NCI-H2227 (cell line): ENCODE data around the gene MBTPS1.

Experiments
- DNase-seq: peaks from one replicate; lab custom pipeline; 2025; ENCODE audit not compliant: unreplicated experiment; lab: John Stamatoyannopoulos, UW

The MBTPS1 gene

GRCh38 chr16:84104231-84104630, 12.5 kb downstream of the MBTPS1 start:
- no peak for DNase-seq

GRCh38 chr16:84103678-84104077, 13.1 kb downstream of the MBTPS1 start:
- DNase-seq = no peak

- DNase-seq = no peak
Measured at GRCh38 chr16:84098939-84099338, 17.8 kb downstream of the MBTPS1 start.

- no peak for DNase-seq
Measured at GRCh38 chr16:84096447-84097005, 20.2 kb downstream of the MBTPS1 start.

- DNase-seq = no peak
Measured at GRCh38 chr16:84095466-84095865, 21.3 kb downstream of the MBTPS1 start.

- DNase-seq = no peak
Measured at GRCh38 chr16:84093879-84094270, 22.9 kb downstream of the MBTPS1 start.

DNA sequence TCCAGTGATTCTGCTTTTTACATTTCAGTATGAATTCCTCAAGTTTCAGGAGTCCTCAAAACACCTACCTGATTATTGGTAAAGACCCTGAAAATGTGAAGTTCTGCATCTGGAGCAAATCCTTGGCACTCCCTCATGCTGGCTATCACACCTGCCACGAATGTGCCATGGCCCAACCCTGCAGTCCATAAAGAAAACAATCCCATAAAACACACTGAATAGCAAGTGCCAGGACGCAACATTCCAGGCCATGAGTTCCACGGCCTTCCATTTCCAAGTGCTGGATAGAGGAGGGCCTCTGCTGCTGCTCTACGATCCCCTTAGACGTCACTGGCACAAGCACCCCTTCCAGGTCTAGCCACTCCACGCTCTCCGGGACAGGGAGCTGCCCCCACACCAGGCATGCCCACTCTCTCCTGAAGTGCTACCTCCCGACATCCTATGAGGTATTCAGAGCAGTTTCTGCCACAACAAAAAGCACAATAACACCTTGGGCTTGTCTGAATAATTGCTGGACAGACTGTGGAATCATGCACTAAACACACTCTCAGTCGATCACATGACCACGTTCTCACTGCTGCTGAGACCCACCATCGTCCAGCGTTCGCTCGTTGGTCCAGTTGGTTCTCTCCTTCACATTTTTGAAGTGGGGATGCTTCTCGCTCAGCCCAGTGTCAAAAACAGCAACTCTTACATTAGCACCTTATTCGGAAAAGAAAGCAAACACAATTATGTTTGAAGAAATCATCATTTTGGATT, 23.4 kb downstream of the MBTPS1 start:
- DNase-seq = no peak

GRCh38 chr16:84091460-84091859, 25.3 kb downstream of the MBTPS1 start:
- no peak for DNase-seq

GRCh38 chr16:84090211-84090610, 26.5 kb downstream of the MBTPS1 start:
- no peak for DNase-seq

DNA sequence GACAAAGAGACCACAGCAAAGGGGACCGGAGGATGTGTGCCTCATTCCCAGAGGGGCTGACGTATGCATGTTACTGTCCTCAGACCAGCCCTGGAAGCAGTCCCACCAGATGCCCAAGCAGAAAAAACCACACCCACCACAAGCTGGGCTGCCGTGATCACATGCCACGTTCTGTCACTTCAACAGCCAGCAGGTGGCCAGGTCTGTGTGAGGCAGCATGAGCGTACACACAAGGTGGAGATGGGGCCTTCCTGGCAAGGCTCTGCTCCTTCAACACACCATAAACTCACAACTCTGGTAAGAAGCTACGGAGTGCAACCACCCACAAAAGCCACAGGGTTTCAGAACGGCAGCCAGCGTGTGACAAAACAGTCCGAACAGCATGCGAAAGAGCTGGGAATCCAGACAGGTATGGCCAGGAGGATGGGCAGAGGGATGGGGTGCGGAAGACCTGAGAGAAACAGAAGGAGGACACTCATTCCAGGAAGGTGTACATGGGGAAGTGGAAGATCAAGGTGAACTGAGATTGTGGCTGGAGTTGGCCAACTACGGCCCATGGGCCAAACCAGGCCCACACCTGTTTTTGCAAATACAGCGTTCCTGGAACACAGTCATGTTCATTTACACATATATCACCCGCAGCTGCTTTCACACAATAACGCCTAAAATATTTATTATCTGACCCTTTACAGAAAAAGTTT, 27.9 kb downstream of the MBTPS1 start:
- peak; percentile 37 for DNase-seq

DNA sequence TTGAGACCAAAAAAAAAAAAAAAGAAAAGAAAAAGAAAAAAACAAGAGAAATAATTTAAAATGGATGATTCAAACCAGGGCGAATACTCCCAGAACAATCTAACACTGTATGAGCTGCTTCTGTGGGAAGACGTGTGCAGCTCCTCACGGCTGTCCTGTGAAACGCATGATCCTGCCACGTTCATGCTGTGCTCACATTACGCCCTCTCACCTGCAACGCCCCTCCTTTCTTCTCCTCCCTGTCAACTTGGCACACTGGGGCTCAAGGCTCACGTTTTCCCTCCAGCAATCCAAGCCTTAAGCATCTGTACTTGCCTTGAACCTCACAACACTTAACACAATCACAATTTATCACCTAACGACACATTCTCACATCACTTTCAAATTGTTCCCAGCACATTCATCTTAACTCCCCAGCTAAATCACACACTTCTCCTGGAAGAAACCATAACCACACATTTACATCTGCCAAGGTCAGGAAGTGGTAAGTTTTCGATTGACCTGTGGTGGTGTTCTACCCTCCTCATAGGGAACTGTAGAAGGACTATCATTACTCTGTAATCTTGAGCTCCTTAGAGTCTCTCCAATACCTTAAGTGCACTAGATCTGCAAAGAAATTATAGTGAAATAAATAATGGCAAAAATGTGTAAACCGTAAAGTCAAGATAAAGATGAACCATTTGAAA, 29.1 kb downstream of the MBTPS1 start:
- DNase-seq = peak; percentile 46

- DNase-seq = no peak
Measured at GRCh38 chr16:84087001-84087400, 29.7 kb downstream of the MBTPS1 start.

DNA sequence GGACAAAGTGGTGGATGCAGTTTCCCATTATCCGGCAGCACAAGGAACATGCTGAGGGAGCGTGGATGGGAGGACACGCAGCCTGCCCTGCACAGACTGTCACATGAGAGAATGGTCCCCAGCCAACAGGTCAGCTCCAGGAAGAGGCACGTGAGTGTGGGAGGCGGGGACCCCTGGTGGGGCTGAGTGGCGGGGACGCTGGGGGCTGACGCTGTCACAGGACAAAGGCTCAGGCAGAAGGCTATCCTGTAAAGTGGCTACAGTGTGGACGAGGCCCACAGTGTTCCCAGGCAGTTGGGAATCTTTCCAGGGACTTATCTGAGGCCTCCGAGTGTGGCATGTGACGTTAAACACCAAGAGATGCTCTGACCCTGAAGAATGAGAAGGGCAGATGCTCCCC, 30.4 kb downstream of the MBTPS1 start:
- peak; percentile 4 for DNase-seq

DNA sequence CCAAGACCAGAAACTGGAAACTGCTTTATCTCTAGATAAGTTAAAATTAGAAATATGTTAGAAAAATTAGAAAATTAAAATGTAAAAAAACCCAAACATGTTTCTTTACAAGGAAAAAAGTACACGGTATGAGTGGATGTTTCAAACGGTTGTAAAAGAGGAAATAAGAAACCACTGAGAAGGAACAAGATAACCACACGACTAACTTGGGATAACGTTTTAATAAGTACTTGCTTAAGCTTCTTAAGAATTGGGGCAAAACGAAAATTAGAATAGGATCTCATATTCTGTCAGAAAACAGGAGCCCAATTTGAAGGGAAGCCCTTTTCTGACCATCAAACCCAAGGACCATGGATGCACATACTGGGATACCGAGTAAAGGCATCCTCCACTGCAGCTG, 31.0 kb downstream of the MBTPS1 start:
- DNase-seq = no peak

GRCh38 chr16:84085271-84085667, 31.5 kb downstream of the MBTPS1 start:
- no peak for DNase-seq

DNA sequence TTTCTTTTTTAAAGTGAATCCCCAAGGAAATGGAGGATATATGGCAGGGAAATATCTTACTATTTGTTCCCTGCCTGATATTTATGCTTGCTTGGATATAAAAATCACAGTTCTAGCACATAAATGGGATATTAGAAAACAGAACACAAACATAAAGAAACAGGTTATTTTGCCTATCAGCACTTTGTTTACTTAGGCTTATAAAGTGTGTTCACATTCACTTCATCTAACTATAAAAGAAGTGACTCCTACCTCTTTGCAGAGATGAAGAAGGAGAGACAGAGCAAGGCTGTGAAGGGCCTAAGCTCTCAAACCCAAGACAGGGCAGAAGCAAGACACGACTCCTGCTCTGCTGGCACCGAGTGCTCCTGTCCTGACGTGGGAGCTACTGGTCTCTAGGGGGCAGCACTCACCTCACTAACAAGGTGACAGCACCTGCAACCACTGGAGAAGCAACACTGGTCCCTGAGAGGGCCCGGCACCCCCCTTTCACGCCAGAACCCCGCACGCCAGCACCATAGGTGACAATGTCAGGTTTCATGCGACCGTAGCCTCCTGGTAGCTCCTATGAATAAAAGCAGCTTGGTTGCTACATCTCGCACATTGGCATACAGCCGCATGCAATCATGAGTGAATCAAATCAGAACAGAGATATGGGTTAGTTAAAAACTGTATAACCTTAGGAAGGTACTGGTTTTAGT, 32.0 kb downstream of the MBTPS1 start:
- peak; percentile 45 for DNase-seq

- no peak for DNase-seq
Measured at GRCh38 chr16:84082835-84083569, 33.7 kb downstream of the MBTPS1 start.

DNA sequence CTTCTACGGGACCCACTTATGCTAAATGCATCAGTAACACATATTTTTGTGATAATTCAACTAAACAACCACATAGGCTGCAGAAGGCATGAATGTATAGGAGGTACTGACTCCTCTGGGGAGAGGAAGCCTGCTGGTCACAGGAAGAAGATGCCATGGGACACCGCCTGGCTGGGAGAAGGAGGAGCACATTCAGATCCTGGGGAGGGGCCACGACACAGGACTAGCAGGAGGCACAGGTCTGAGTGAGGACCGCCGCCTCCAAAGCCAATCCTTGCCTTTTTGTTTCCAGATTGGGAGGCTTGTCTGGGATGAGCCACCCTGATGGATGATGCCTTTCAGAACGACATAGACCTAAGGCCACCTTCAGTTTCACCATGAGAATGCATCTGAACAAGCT, 34.6 kb downstream of the MBTPS1 start:
- no peak for DNase-seq

- DNase-seq = no peak
Measured at GRCh38 chr16:84081446-84081989, 35.2 kb downstream of the MBTPS1 start.

- no peak for DNase-seq
Measured at GRCh38 chr16:84080813-84081212, 35.9 kb downstream of the MBTPS1 start.
